Activated CD8-positive, alpha-beta T cell treated with anti-CD3 and anti-CD28 coated beads for 36 hours (primary cell): ENCODE results near the gene TMEM184A. TPM values are rescaled to one million over a fixed set of nuclear protein-coding genes. Genes with fewer than 3 reads are reported as not detected.

ENCODE experiments used
- ATAC-seq: fragments of 200-7000 bp; cut with Tn5 transposase; one replicate; pipeline ENCODE4 v1.10.0; 2021; ENCODE audit warnings: mild to moderate bottlenecking, moderate library complexity
- CTCF ChIA-PET: fragments of 350-600 bp; sonication (Branson Sonifier 250); formaldehyde crosslinking; loops from one replicate; lab custom pipeline; 2021; ENCODE audit warnings: antibody characterized with exemption; lab: Charles Lee
- POLR2A ChIA-PET: fragments of 350-600 bp; sonication (Branson Sonifier 250); formaldehyde crosslinking; loops from one replicate; lab custom pipeline; 2021; ENCODE audit warnings: antibody characterized with exemption; lab: Charles Lee
- DNase-seq: peaks from one replicate; pipeline ENCODE4 v3.0.0-alpha.2; 2020
- H3K27ac Mint-ChIP-seq: one replicate; pipeline ENCODE4 v1.8.0; 2021; ENCODE audit warnings: mild to moderate bottlenecking, mixed read lengths
- H3K27me3 Mint-ChIP-seq: one replicate; pipeline ENCODE4 v1.8.0; 2021; ENCODE audit warnings: mixed read lengths
- H3K36me3 Mint-ChIP-seq: one replicate; pipeline ENCODE4 v1.8.0; 2021; ENCODE audit warnings: low read depth, mixed read lengths
- H3K4me1 Mint-ChIP-seq: one replicate; pipeline ENCODE4 v1.8.0; 2021; ENCODE audit warnings: low read depth, mixed read lengths
- H3K4me3 Mint-ChIP-seq: one replicate; pipeline ENCODE4 v1.8.0; 2021; ENCODE audit warnings: mild to moderate bottlenecking, moderate library complexity, mixed read lengths
- H3K9me3 Mint-ChIP-seq: one replicate; pipeline ENCODE4 v1.8.0; 2021; ENCODE audit warnings: mixed read lengths
- CTCF ChIP-seq: fragments of 200-600 bp; IDR thresholded peaks from one replicate; pipeline ENCODE4 v1.8.0; 2022; ENCODE audit warnings: antibody characterized with exemption, mild to moderate bottlenecking
- intact Hi-C: fragments of 100-400 bp; cut with micrococcal nuclease; formaldehyde crosslinking; loops from one replicate; pipeline ENCODE4 v1.10.0; 2022
- total RNA-seq, 2 experiments: library from RNA; stranded (reverse); gene quantifications; one replicate each; pipeline ENCODE4 v1.2.3, GENCODE V29; 2021

TMEM184A gene
- total RNA-seq, 2 experiments from 2014 or later: not detected

DNA sequence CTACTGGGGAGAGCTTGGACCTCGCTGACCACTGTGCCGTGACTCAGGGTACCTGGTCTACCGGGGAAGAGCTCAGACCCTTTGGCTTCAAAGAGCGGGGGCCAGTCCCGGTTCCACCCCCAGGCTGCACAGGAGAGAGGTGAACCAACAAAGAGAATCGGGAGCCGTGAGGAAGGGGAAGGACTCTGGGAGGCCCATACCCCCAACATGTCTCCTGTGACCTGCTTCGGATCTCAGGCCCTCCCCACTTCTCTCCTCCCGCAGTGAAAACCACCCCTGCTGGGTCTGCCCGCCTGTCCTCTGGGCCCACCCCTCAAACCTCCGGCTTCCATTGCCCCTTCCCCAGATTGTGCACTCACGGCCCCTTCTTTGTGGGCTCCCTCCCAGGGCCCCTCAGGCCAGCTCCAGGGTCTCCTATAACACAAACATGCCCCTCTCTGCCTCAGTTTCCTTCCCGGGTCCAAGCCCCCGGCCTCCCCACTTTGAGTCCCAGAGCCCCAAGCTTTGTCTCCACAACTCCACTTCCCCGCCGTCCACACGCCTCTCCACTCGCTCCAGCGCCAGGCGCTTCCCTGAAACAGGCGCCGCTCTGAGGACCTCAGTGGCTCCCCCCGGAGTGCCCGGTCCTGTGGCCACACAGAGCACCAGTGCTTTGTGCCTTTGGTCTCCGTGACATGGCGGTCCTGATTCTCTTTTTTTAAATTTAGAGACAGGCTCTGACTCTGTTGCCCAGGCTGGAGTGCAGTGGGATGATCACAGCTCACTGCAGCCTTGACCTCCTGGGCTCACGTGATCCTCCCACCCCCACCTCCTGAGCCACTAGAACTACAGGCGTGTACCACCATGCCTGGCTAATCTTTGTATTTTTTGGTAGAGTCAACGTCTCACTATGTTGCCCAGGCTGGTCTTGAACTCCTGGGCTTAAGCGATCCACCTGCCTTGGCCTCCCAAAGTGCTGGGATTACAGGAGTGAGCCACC is 44.3 kb downstream of the TMEM184A start:
- ATAC-seq (no peak), DNase-seq (no peak)
- Mint-ChIP-seq H3K9me3 (no peaks in the 10 kb centered on the region), H3K27ac (no peak overlapping the region), H3K36me3 (peaks cover 2% of the 10 kb centered on the region), H3K4me3 (no peak overlapping the region), H3K4me1 (peaks cover 35% of the 10 kb centered on the region), H3K27me3 (no peaks in the 10 kb centered on the region)
- CTCF ChIA-PET: no interaction called here
- no peak for TF ChIP-seq CTCF
- POLR2A ChIA-PET: no interaction called here
- intact Hi-C loops: no loop called here

DNA sequence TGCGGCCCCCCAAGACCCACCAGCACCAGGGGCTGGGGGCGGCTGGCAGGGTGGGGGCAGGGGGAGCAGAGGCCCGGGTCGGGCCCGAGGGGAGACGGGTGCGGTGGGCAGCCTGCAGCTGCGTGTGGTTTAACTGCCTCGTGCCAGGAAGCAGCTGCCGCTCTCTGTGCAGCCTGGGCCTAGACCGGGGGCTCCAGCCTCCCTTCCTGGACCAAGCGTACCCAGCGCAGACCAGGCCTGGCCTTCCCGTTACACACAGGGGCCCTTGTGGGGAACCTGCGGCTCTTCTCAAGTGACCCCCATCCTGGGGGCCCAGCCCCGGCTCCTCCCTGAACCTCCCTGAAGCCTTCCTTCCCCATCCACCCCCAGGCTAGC is 45.2 kb downstream of the TMEM184A start:
- intact Hi-C loops: no loop called here
- CTCF ChIA-PET: no interaction called here

GRCh38 chr7:1509226-1509625 is 46.8 kb downstream of the TMEM184A start:
- H3K9me3 Mint-ChIP-seq: no peaks in the 10 kb centered on the region
- ChIA-PET CTCF (no interaction called here), POLR2A (interaction anchor here (1.5 kb wide), 1 partner anchor 27 kb away, joined by 3 read pairs; no protein-coding TSS in a partner anchor)
- DNase-seq (peak; percentile 23), ATAC-seq (no peak)
- TF ChIP-seq CTCF: no peak
- H3K27me3 Mint-ChIP-seq: no peaks in the 10 kb centered on the region
- H3K27ac Mint-ChIP-seq: no peak overlapping the region
- peaks cover 7% of the 10 kb centered on the region for H3K36me3 Mint-ChIP-seq
- peak overlapping the region; percentile 8 for H3K4me3 Mint-ChIP-seq
- intact Hi-C loops: no loop called here
- H3K4me1 Mint-ChIP-seq: peaks cover 43% of the 10 kb centered on the region

More for the DNA sequence above, 45.2 kb downstream of the TMEM184A start:
- no peak for DNase-seq
- peaks cover 4% of the 10 kb centered on the region for H3K36me3 Mint-ChIP-seq
- POLR2A ChIA-PET: no interaction called here
- peaks cover 40% of the 10 kb centered on the region for H3K4me1 Mint-ChIP-seq
- H3K27ac Mint-ChIP-seq: no peak overlapping the region
- no peaks in the 10 kb centered on the region for H3K9me3 Mint-ChIP-seq
- no peak overlapping the region for H3K4me3 Mint-ChIP-seq
- ATAC-seq: no peak
- TF ChIP-seq CTCF: no peak
- H3K27me3 Mint-ChIP-seq: no peaks in the 10 kb centered on the region

GRCh38 chr7:1508277-1508758 is 47.7 kb downstream of the TMEM184A start:
- H3K36me3 Mint-ChIP-seq: peaks cover 7% of the 10 kb centered on the region
- DNase-seq: no peak
- H3K4me3 Mint-ChIP-seq: no peak overlapping the region
- no peaks in the 10 kb centered on the region for H3K27me3 Mint-ChIP-seq
- CTCF ChIA-PET: no interaction called here
- no peak for ATAC-seq
- peaks cover 37% of the 10 kb centered on the region for H3K4me1 Mint-ChIP-seq
- intact Hi-C loops: no loop called here
- H3K9me3 Mint-ChIP-seq: no peaks in the 10 kb centered on the region
- peak overlapping the region; percentile 9 for H3K27ac Mint-ChIP-seq
- no peak for TF ChIP-seq CTCF
- POLR2A ChIA-PET: interaction anchor here (0.6 to 0.7 kb wide), 2 partner anchors 24 to 27 kb away, joined by 3 read pairs; no protein-coding TSS in a partner anchor
